ENCODE results near the gene PFKFB4.

DNA sequence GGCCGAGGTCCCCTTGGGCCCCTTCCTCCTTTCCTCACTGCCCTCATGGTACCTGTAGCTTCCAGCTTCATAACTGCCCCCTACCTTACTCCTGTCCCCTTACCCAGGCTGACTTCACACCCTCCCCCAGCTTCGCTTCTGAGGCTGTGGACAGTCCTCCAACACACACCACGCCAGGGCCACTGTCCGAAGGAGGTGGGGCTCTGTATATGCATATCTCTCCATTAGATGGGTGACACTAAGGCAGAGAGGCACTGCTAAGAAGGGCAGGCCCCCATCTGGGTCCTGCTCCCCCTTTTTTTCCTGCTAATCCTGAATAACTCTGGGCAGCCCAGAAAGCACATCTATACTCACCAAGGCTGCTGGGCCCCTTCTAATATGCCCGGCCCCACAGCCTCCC lies 39.6 kb upstream of the PFKFB4 start:
- no peak for TF ChIP-seq HDGF (IDR thresholded peaks at IDR 0.05; ENCODE audit: borderline replicate concordance)
- no peak for TF ChIP-seq SP1 (IDR thresholded peaks at IDR 0.05)
- no peak for TF ChIP-seq SUZ12 (IDR thresholded peaks at IDR 0.05)
- no peak for TF ChIP-seq ELF4 (IDR thresholded peaks at IDR 0.05)
- TF ChIP-seq FOXK2 (IDR thresholded peaks at IDR 0.05) = no peak
